GM20431 (cell line): ENCODE measurements around the gene S1PR4.
"Not testable (repeated sequence)": the region's sequence is repeated elsewhere in the genome, so short reads cannot be mapped to it uniquely, and the experiment has no call there.

ENCODE experiments used
- in situ Hi-C: fragments of 300-500 bp; cut with MseI, MboI; formaldehyde crosslinking; loops from one replicate; pipeline ENCODE4 v1.15.0; 2020; ENCODE audit warnings: low sequenced_read_pairs; ENCODE audit not compliant: unreplicated experiment

S1PR4 gene

GRCh38 chr19:3210347-3211017 lies 31.9 kb downstream of the S1PR4 start:
- in situ Hi-C loops: no loop called here

GRCh38 chr19:3211191-3211590 lies 32.6 kb downstream of the S1PR4 start:
- in situ Hi-C loops: no loop called here

- in situ Hi-C loops: no loop called here
Observed at GRCh38 chr19:3213159-3213558, 34.6 kb downstream of the S1PR4 start.

GRCh38 chr19:3216874-3217273 lies 38.3 kb downstream of the S1PR4 start:
- in situ Hi-C loops: no loop called here

- in situ Hi-C loops: no loop called here
Observed at GRCh38 chr19:3220576-3220975, 42.0 kb downstream of the S1PR4 start.

GRCh38 chr19:3221576-3221975 lies 43.0 kb downstream of the S1PR4 start:
- in situ Hi-C loops: not testable (repeated sequence)

- in situ Hi-C loops: no loop called here
Observed at GRCh38 chr19:3222709-3223108, 44.1 kb downstream of the S1PR4 start.

GRCh38 chr19:3224346-3225168 lies 46.0 kb downstream of the S1PR4 start, which contains the start of gene CELF5:
Gene CELF5, plus strand, starts transcription at chr19:3224661. Its CDS starts 79 bp downstream, at chr19:3224740.
- in situ Hi-C loops: no loop called here

GRCh38 chr19:3225169-3225485 lies 46.6 kb downstream of the S1PR4 start:
- in situ Hi-C loops: no loop called here

- in situ Hi-C loops: no loop called here
Observed at GRCh38 chr19:3225677-3226093, 47.1 kb downstream of the S1PR4 start.

- in situ Hi-C loops: no loop called here
Observed at GRCh38 chr19:3227054-3227626, 48.6 kb downstream of the S1PR4 start.

GRCh38 chr19:3229346-3229743 lies 50.8 kb downstream of the S1PR4 start:
- in situ Hi-C loops: no loop called here
